NCI-H2227 (cell line): ENCODE data around the gene TSPAN19.
"Not testable (repeated sequence)": the region's sequence is repeated elsewhere in the genome, so short reads cannot be mapped to it uniquely, and the experiment has no call there.

Experiments
- DNase-seq: peaks from one replicate; lab custom pipeline; 2025; ENCODE audit not compliant: unreplicated experiment; lab: John Stamatoyannopoulos, UW

The TSPAN19 gene

DNA sequence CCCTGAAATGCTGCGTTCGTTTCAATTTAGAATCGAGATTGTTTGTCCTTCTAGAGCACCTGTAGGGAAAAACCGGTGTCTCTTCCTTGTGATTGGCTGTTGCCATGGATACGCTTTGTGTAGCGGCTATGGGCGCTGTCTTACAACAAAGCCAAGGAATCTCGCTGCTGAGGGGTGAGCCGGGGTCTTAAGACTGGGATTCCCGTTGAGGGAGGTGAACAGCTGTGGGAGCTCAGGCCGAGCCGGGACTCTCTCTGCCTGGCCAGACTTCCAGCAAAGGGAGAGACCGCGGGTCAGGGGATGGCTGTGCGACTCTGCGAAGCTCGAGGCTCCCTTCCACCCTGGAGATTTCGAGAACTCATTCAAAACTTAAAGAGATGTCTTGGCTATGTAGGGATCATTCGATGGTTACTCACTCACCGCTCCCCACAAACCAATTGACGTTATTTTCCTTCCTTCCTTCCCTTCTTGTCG, at the start of gene TSPAN19, which contains the start of gene LRRIQ1:
TSS of gene TSPAN19 (minus strand) at position 44 of the 474 bp plus-strand sequence. CDS start 6,331 bp downstream, outside the sequence.
TSS of gene LRRIQ1 (plus strand) at position 118 of the 474 bp plus-strand sequence. CDS start 1,826 bp downstream, outside the sequence.
- peak; percentile 97 for DNase-seq

GRCh38 chr12:85085066-85085465, 49.0 kb upstream of the TSPAN19 start:
- no peak for DNase-seq

GRCh38 chr12:85076688-85077430, 40.8 kb upstream of the TSPAN19 start:
- peak; percentile 71 for DNase-seq

GRCh38 chr12:85072826-85073225, 36.7 kb upstream of the TSPAN19 start:
- no peak for DNase-seq

GRCh38 chr12:85065837-85066482, 29.9 kb upstream of the TSPAN19 start:
- DNase-seq = no peak

DNA sequence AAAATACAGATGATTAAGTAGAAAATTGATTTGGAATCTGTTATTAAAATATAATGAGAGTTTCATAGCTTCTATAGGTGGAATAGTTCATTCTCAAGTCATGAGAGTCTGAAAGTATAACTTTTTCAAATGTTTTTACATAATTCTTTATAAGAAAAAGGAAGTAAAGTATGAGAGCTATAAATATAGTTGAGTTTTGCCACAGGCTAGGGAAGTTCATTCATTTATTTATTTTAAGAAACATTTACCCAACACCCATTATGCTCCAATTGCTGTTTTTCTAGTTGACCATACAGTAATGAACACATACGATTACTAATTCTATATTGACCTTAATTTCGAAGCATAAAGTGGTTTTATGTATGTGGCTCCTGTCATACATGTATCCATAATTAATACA, 24.8 kb upstream of the TSPAN19 start:
- DNase-seq = no peak

GRCh38 chr12:85059594-85059993, 23.5 kb upstream of the TSPAN19 start:
- no peak for DNase-seq

DNA sequence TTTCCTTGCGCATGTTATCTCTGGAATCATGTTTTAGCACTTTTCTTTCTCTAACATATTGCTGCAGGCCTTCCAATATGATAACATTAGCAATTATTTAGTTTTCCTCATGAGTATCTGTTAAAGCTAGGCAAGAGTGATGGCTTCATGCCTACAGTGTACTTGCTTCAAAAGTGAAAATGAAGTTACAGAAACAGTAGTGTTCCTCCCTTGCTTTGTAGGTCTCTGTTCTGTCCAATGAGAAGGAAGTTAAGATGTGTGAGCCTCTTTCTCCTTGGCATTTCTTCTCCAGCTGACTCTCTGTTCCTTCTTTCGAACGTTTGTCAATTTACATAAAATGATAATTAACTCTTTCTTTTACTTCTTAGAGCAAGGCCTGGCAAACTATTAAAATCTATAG, 22.3 kb upstream of the TSPAN19 start:
- DNase-seq = no peak

DNA sequence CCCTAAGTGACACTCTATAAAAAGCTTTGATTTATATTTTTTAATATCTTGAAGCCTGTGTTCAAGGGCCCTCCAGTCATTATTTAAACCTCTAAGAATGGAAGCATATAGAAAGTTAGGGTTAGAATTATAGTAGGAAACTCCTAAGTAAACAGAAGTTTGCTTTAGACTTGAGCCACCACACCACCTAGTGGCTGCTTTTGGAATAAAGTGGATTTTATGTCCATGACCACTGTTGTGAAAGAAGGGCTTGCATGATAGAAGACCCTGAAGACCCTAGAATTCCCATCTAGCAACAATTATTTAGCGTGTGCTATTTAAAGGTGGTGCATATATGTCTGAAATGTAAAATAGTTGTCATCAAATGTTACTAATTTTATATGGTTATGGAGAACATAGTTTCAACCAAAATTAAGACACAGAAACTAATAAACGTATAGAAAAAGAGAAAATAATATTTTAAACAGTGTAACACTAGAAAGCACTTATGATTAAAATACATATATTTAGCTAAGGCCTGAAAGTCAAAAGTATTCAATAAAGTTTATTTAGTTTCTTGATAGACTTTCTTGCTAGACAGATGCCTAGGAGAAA, 21.4 kb upstream of the TSPAN19 start:
- DNase-seq = peak; percentile 73

GRCh38 chr12:85043829-85044228, 7.8 kb upstream of the TSPAN19 start:
- no peak for DNase-seq

DNA sequence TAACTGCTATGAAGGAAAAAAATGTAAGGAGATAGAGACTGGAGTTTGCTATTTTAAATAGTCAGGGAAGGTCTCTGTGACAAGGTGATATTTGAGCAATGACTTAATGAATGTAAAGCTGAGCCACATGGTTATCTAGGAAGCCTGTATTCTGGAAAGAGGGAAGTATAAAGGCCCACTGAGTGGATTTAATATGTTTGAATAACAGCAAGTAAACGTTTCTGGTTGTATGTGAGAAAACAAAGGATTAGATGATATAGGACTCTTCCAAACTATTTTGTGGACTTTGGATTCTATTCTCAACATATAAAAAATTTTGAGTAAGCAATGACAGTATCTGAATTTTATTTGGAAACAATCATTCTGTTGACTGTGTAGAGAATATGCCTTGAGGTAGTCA, 5.3 kb upstream of the TSPAN19 start:
- no peak for DNase-seq

GRCh38 chr12:85036733-85037132, 656 bp upstream of the TSPAN19 start:
- peak; percentile 33 for DNase-seq

DNA sequence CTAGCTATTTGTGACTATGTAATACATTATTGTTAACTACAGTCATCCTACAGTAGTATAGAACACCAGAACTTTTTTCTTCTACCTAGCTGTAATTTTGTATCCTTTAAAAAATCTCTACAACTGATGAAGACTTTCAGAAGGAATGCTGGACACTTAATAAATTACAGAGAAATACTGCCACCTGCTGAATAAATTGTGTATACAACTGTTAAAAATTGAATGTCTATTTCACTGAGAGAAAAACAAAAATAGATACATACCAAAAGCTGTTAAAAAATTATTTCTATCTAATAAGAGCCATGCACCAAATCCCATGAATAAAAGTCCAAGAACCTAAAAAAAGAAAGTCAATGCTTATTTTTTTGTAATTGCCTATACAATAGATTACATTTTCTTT, 6.6 kb downstream of the TSPAN19 start:
- DNase-seq = peak; percentile 72

- DNase-seq = no peak
Observed at GRCh38 chr12:85018098-85018497, 18.0 kb downstream of the TSPAN19 start.

- no peak for DNase-seq
Observed at GRCh38 chr12:85017618-85018017, 18.5 kb downstream of the TSPAN19 start.

DNA sequence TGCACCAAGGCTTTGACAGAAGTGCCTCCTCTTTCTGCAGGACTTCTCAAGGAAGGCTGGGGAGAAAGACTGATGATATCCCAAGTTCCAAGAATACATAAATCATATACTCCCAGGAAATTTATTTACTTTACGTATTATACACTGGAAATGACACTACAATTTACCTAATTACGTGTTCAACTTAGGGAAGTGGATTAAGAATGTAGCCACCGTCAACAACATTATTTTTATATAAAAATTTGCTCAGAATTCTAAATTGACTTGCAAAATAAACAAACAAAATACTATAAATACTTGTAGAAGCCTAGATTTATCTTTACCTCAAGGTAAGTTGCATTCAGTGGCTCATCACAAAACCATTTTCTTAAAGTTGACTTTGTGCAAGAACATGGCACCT, 18.9 kb downstream of the TSPAN19 start:
- no peak for DNase-seq

GRCh38 chr12:85016413-85016812, 19.7 kb downstream of the TSPAN19 start:
- no peak for DNase-seq

- no peak for DNase-seq
Observed at GRCh38 chr12:85007836-85008235, 28.2 kb downstream of the TSPAN19 start.

- no peak for DNase-seq
Observed at GRCh38 chr12:85006206-85006605, 29.9 kb downstream of the TSPAN19 start.

- no peak for DNase-seq
Observed at GRCh38 chr12:85005615-85006014, 30.5 kb downstream of the TSPAN19 start.

- DNase-seq = not testable (repeated sequence)
Observed at GRCh38 chr12:85005047-85005446, 31.0 kb downstream of the TSPAN19 start.

GRCh38 chr12:85004204-85004603, 31.9 kb downstream of the TSPAN19 start:
- DNase-seq = no peak
